K562 (cell line): ENCODE data around the gene SYNGR3. TPM values are rescaled to one million over a fixed set of nuclear protein-coding genes. Genes with fewer than 3 reads are reported as not detected.

ENCODE experiments used
- ATAC-seq: fragments of 200-7000 bp; cut with Tn5 transposase; 3 replicates; pipeline ENCODE4 v1.9.1; 2020; ENCODE audit warnings: moderate library complexity
- BruUV-seq: library from RNA; stranded (reverse); fragments of 400-500 nt; replicated peaks from 2 replicates; lab custom pipeline; 2021; lab: Mats Ljungman, UMichigan
- CTCF ChIA-PET: fragments of 300-600 bp; formaldehyde crosslinking; extraction: SDS; loops from one replicate; lab custom pipeline; 2021; ENCODE audit warnings: low intra/inter-chr PET ratio; lab: Yijun Ruan, JAX
- POLR2A ChIA-PET: fragments of 300-600, 350-650 bp; sonication (Branson Sonifier 250); formaldehyde crosslinking; extraction: SDS; loops from one replicate; lab custom pipeline; 2021; ENCODE audit warnings: antibody characterized with exemption, inconsistent platforms; lab: Yijun Ruan, JAX
- DNase-seq, 4 experiments: peaks; one replicate each; pipeline versions ENCODE4 v3.0.0 to v3.0.0-alpha.2; 2011 to 2018; ENCODE audit warnings: low spot score in 3 of 4, mixed read lengths in 3 of 4; ENCODE audit errors: extremely low read depth in 1 of 4
- FAIRE-seq: peaks from 2 replicates; lab custom pipeline; 2011; peaks lifted over from hg19 to GRCh38; lab: Jason Lieb, UNC
- H2AFZ ChIP-seq: 2 replicates; pipeline ENCODE4 v1.6.0; 2011; ENCODE audit warnings: low read depth, low read length, control low read depth, inconsistent platforms
- H3K27ac ChIP-seq: fragments of 200-600 bp; 3 replicates; pipeline ENCODE4 v1.8.0; 2011; ENCODE audit warnings: low read depth, mild to moderate bottlenecking, control low read depth, inconsistent platforms, low read length, moderate library complexity, mixed read lengths; ENCODE audit errors: extremely low read depth
- H3K27me3 ChIP-seq, 2 experiments: fragments of 300-600 bp in 1 of 2; 2 replicates in 1 of 2; 3 replicates in 1 of 2; pipeline versions ENCODE4 v1.6.0 to v1.8.0; 2011; ENCODE audit warnings: inconsistent platforms in 2 of 2, low read length in 2 of 2, mild to moderate bottlenecking in 1 of 2, mixed read lengths in 1 of 2, moderate library complexity in 1 of 2; ENCODE audit not compliant: control insufficient read depth in 2 of 2, insufficient read depth in 2 of 2
- H3K36me3 ChIP-seq: fragments of 300-600 bp; 3 replicates; pipeline ENCODE4 v1.8.0; 2011; ENCODE audit warnings: mild to moderate bottlenecking, low read length, inconsistent platforms; ENCODE audit not compliant: control insufficient read depth, insufficient read depth
- H3K4me1 ChIP-seq, 2 experiments: fragments of 200-600 bp in 1 of 2; replicated peaks in 1 of 2; 2 replicates in 1 of 2; 3 replicates in 1 of 2; pipeline versions ENCODE4 v1.5.1 to v1.8.0; 2011; ENCODE audit warnings: inconsistent platforms in 2 of 2, low read length in 2 of 2, mild to moderate bottlenecking in 1 of 2, mixed read lengths in 1 of 2, moderate library complexity in 1 of 2; ENCODE audit not compliant: control insufficient read depth in 2 of 2, insufficient read depth in 2 of 2
- H3K4me2 ChIP-seq: 2 replicates; pipeline ENCODE4 v1.6.1; 2011; ENCODE audit warnings: low read length, control low read depth, inconsistent platforms, mixed read lengths; ENCODE audit not compliant: insufficient read depth
- H3K4me3 ChIP-seq: fragments of 200-600 bp; sonication (generic), shearing (Covaris generic); 2 replicates; pipeline ENCODE4 v1.5.1; 2016; ENCODE audit warnings: control low read depth, inconsistent platforms
- H3K79me2 ChIP-seq: fragments of 200-600 bp; 3 replicates; pipeline ENCODE4 v1.8.0; 2011; ENCODE audit warnings: low read length, inconsistent platforms; ENCODE audit not compliant: control insufficient read depth, insufficient read depth
- H3K9ac ChIP-seq, 2 experiments: 2 replicates each; pipeline versions ENCODE4 v1.6.0 to v1.6.1; 2011; ENCODE audit warnings: low read depth in 2 of 2, low read length in 2 of 2, control low read depth in 1 of 2, inconsistent platforms in 1 of 2, mild to moderate bottlenecking in 1 of 2, mixed read lengths in 1 of 2; ENCODE audit not compliant: insufficient read depth in 1 of 2
- H3K9me1 ChIP-seq: one replicate; pipeline ENCODE4 v1.6.0; 2011; ENCODE audit warnings: inconsistent platforms, mild to moderate bottlenecking, low read length, moderate library complexity; ENCODE audit not compliant: control insufficient read depth, insufficient read depth
- H3K9me3 ChIP-seq: replicated peaks from 2 replicates; pipeline ENCODE4 v1.5.1; 2011; ENCODE audit warnings: low read depth, low read length, inconsistent platforms; ENCODE audit not compliant: control insufficient read depth, insufficient read depth
- H4K20me1 ChIP-seq: replicated peaks from 2 replicates; pipeline ENCODE4 v1.6.1; 2011; ENCODE audit warnings: low read length, inconsistent platforms, mixed read lengths; ENCODE audit not compliant: control insufficient read depth, insufficient read depth
- CEBPG ChIP-seq, 3 experiments: fragments of 200-800 bp in 1 of 3; sonication (Bioruptor generic) in 1 of 3; sonication (generic) in 1 of 3; formaldehyde crosslinking in 1 of 3; IDR thresholded peaks in 2 of 3; conservative IDR thresholded peaks in 1 of 3; 2 replicates each; pipeline versions ENCODE4 v1.6.1 to v1.8.0; 2016 to 2022; ENCODE audit warnings: missing compliant biosample characterization in 2 of 3, missing genetic modification characterization in 2 of 3, mild to moderate bottlenecking in 1 of 3, missing genetic modification reagents in 1 of 3
- EWSR1 ChIP-seq: fragments of 450-650 bp; IDR thresholded peaks from 2 replicates; pipeline ENCODE4 v1.6.1; 2018; ENCODE audit warnings: borderline replicate concordance, mild to moderate bottlenecking, low read depth, moderate library complexity; ENCODE audit not compliant: partially characterized antibody
- FOSL1 ChIP-seq: fragments of 200-800 bp; sonication (Bioruptor generic); conservative IDR thresholded peaks from 2 replicates; pipeline ENCODE4 v1.6.1; 2016; ENCODE audit warnings: missing genetic modification characterization, missing compliant biosample characterization
- FOXK1 ChIP-seq: sonication (generic); formaldehyde crosslinking; IDR thresholded peaks from 2 replicates; pipeline ENCODE4 v1.8.0; 2022; ENCODE audit warnings: missing genetic modification reagents, mild to moderate bottlenecking, borderline replicate concordance
- GMEB1 ChIP-seq: fragments of 250-450 bp; sonication (Bioruptor Pico); IDR thresholded peaks from 2 replicates; pipeline ENCODE4 v1.4.0; 2020; ENCODE audit warnings: mild to moderate bottlenecking
- HNRNPL ChIP-seq: fragments of 200-400 bp; formaldehyde crosslinking; IDR thresholded peaks from 2 replicates; pipeline ENCODE4 v1.6.1; 2017; ENCODE audit warnings: low read depth, mild to moderate bottlenecking, low read length
- JUN ChIP-seq, 2 experiments: sonication (generic) in 1 of 2; formaldehyde crosslinking in 1 of 2; IDR thresholded peaks; 2 replicates each; pipeline versions ENCODE4 v1.6.1 to v1.8.0; 2012 to 2022; ENCODE audit warnings: borderline replicate concordance in 2 of 2, mild to moderate bottlenecking in 2 of 2, improper control_type of control experiment in 1 of 2, low read depth in 1 of 2, low read length in 1 of 2, missing genetic modification reagents in 1 of 2
- MXI1 ChIP-seq: IDR thresholded peaks from 2 replicates; pipeline ENCODE4 v1.6.1; 2011; ENCODE audit warnings: low read depth, mild to moderate bottlenecking, improper control_type of control experiment, low read length
- MYC ChIP-seq, 2 experiments: fragments of 250-450 bp in 1 of 2; sonication (Bioruptor Pico) in 1 of 2; IDR thresholded peaks; 2 replicates each; pipeline versions ENCODE4 v1.5.1 to v1.6.1; 2012 to 2021; ENCODE audit warnings: low read depth in 2 of 2, borderline replicate concordance in 1 of 2, improper control_type of control experiment in 1 of 2, low read length in 1 of 2, mild to moderate bottlenecking in 1 of 2, moderate library complexity in 1 of 2
- PCBP1 ChIP-seq: fragments of 200-400 bp; formaldehyde crosslinking; IDR thresholded peaks from 2 replicates; pipeline ENCODE4 v1.6.1; 2018; ENCODE audit warnings: mild to moderate bottlenecking, low read depth, low read length; ENCODE audit not compliant: poor library complexity, severe bottlenecking
- POLR2AphosphoS5 ChIP-seq: IDR thresholded peaks from 2 replicates; pipeline ENCODE4 v1.6.1; 2011; ENCODE audit warnings: mild to moderate bottlenecking, low read depth, low read length, moderate library complexity; ENCODE audit not compliant: control insufficient read depth, insufficient read depth
- POLR2G ChIP-seq: fragments of 200-400 bp; formaldehyde crosslinking; IDR thresholded peaks from 2 replicates; pipeline ENCODE4 v1.6.1; 2017; ENCODE audit warnings: low read depth, mild to moderate bottlenecking, antibody characterized with exemption, low read length, moderate library complexity
- RBFOX2 ChIP-seq: fragments of 200-400 bp; formaldehyde crosslinking; IDR thresholded peaks from 2 replicates; pipeline ENCODE4 v1.6.1; 2017; ENCODE audit warnings: low read depth, mild to moderate bottlenecking, low read length, moderate library complexity
- SMARCB1 ChIP-seq: IDR thresholded peaks from 2 replicates; pipeline ENCODE4 v1.6.1; 2011; ENCODE audit warnings: improper control_type of control experiment, low read depth; ENCODE audit not compliant: insufficient read length
- SRSF3 ChIP-seq: fragments of 200-400 bp; formaldehyde crosslinking; IDR thresholded peaks from 2 replicates; pipeline ENCODE4 v1.6.1; 2016; ENCODE audit warnings: mild to moderate bottlenecking, low read length, moderate library complexity; ENCODE audit not compliant: insufficient read depth
- TARDBP ChIP-seq: fragments of 450-650 bp; IDR thresholded peaks from 2 replicates; pipeline ENCODE4 v1.6.1; 2016
- WGBS: fragments of 100-300 bp; shearing (Covaris generic); methylation state at CpG from one replicate; pipeline ENCODE4 v1.1.6; 2016; ENCODE audit warnings: low coverage, mixed read lengths; ENCODE audit not compliant: insufficient coverage; ENCODE audit errors: missing lambda C conversion rate; 5-methylcytosine and 5-hydroxymethylcytosine counted together
- in situ Hi-C: fragments of 300-500 bp; cut with MboI; formaldehyde crosslinking; loops from 4 replicates; pipeline ENCODE4 v1.15.0; 2018; ENCODE audit warnings: inconsistent platforms, mixed read lengths
- intact Hi-C: fragments of 100-400 bp; cut with micrococcal nuclease; formaldehyde crosslinking; loops from 2 replicates; pipeline ENCODE4 v1.14.2; 2022
- polyA plus RNA-seq, 8 experiments: library from polyadenylated mRNA; depleted of rRNA in 4 of 8; stranded (reverse) in 5 of 8; unstranded in 3 of 8; fragments of >200 nt; fragmentation: Nextera tagmentation in 2 of 8; fragmentation: Illumina TruSeq in 1 of 8; extraction: Ambion mirVana in 2 of 8; extraction: Trizol in 1 of 8; gene quantifications; 2 replicates each; pipeline versions ENCODE4 v1.2.1 to v1.2.3, GENCODE V29; 2011 to 2014; ENCODE audit warnings: inconsistent platforms in 1 of 8, missing spikeins in 1 of 8
- total RNA-seq, 7 experiments: library from RNA; depleted of rRNA in 6 of 7; stranded (reverse); fragments of >200 nt in 6 of 7; fragmentation: Illumina TruSeq in 2 of 7; extraction: Trizol in 2 of 7; gene quantifications; 2 replicates each; pipeline versions ENCODE4 v1.2.1 to v1.2.3, GENCODE V29; 2011 to 2021; ENCODE audit warnings: low replicate concordance in 1 of 7

Gene SYNGR3
- total and polyA plus RNA-seq, 9 of the 15 experiments (the other 6 are each of a cell fraction or from before 2014, with no cell fraction given) = 3.7 to 69.2 (median 36.3) TPM

GRCh38 chr16:1977875-1978268, 11.9 kb upstream of the SYNGR3 start:
- intact Hi-C loops (no loop called here), in situ Hi-C loops (no loop called here)
- no peaks in the 10 kb centered on the region for H4K20me1 ChIP-seq
- ATAC-seq = no peak
- H2AFZ ChIP-seq = no peak overlapping the region
- H3K79me2 ChIP-seq = peaks cover 16% of the 10 kb centered on the region
- CTCF ChIA-PET = no interaction called here
- 97% methylated on average over 10 of the region's 18 CpGs for WGBS
- TF ChIP-seq CEBPG (CRISPR knock-in tag; IDR thresholded peaks at IDR 0.05) (no peak), CEBPG (tag; conservative IDR thresholded peaks at IDR 0.05 in 1 of 2, IDR thresholded peaks at IDR 0.05 in 1 of 2) (no peak), MXI1 (no peak), HNRNPL (peak; percentile 29; the same call in 1 of the 2 replicates), PCBP1 (peak; percentile 46), FOXK1 (CRISPR knock-in tag) (no peak), RBFOX2 (0 out of 2 replicates have a peak, but pooled peaks have one; percentile 12), GMEB1 (CRISPR knock-in tag) (no peak), MYC (IDR thresholded peaks at IDR 0.05; ENCODE audit: low read depth, low read length) (no peak), MYC (CRISPR knock-in tag; IDR thresholded peaks at IDR 0.05; ENCODE audit: borderline replicate concordance, low read depth) (no peak), EWSR1 (no peak), FOSL1 (tag) (no peak), JUN (IDR thresholded peaks at IDR 0.05; ENCODE audit: borderline replicate concordance, low read depth, low read length) (no peak), JUN (CRISPR knock-in tag; IDR thresholded peaks at IDR 0.05; ENCODE audit: borderline replicate concordance) (no peak), SRSF3 (no peak), SMARCB1 (no peak), POLR2G (peak; percentile 60), TARDBP (no peak), POLR2AphosphoS5 (no peak)
- H3K36me3 ChIP-seq = peaks cover 62% of the 10 kb centered on the region; the same call in 2 of the 3 replicates
- POLR2A ChIA-PET = interaction anchor here (0.6 to 2.7 kb wide), 4 partner anchors 11 to 14 kb away, joined by 3 to 30 read pairs (median 4); partner anchors contain the start of gene RPS2
- FAIRE-seq = no peak
- DNase-seq = no peak
- H3K27me3 ChIP-seq = no peaks in the 10 kb centered on the region
- no peak overlapping the region for H3K27ac ChIP-seq
- H3K9me3 ChIP-seq = no peaks in the 10 kb centered on the region
- TSS peak; percentile 13 for BruUV-seq
- H3K4me3 ChIP-seq = no peak overlapping the region
- H3K4me2 ChIP-seq = no peak overlapping the region
- no peak overlapping the region for H3K9ac ChIP-seq
- H3K4me1 ChIP-seq = peaks cover under 1 to 84% of the 10 kb centered on the region in 2 experiments; a peak in 3 of 5 replicates
- H3K9me1 ChIP-seq = no peaks in the 10 kb centered on the region
